ENCODE measurements around the gene THBD.

Gene THBD

GRCh38 chr20:23022849-23023248, 26.6 kb downstream of the THBD start:
- TF ChIP-seq CSDC2 (CRISPR knock-in tag; IDR thresholded peaks at IDR 0.05) = no peak
- TF ChIP-seq ZFP30 (CRISPR knock-in tag; IDR thresholded peaks at IDR 0.05) = no peak
- TF ChIP-seq CSRNP3 (CRISPR knock-in tag; IDR thresholded peaks at IDR 0.05) = no peak
- no peak for TF ChIP-seq RARB (CRISPR knock-in tag; IDR thresholded peaks at IDR 0.05)
- no peak for TF ChIP-seq TSHZ2 (CRISPR knock-in tag; IDR thresholded peaks at IDR 0.05)
- TF ChIP-seq GLIS3 (CRISPR knock-in tag; IDR thresholded peaks at IDR 0.05) = no peak
- TF ChIP-seq ZFP3 (CRISPR knock-in tag; IDR thresholded peaks at IDR 0.05) = no peak
- TF ChIP-seq PATZ1 (CRISPR knock-in tag; IDR thresholded peaks at IDR 0.05; ENCODE audit: borderline replicate concordance) = no peak
- no peak for TF ChIP-seq ZNF70 (CRISPR knock-in tag; IDR thresholded peaks at IDR 0.05)
- no peak for TF ChIP-seq ZNF565 (CRISPR knock-in tag; conservative IDR thresholded peaks at IDR 0.05; ENCODE audit: low read depth)
- ATAC-seq = no peak

GRCh38 chr20:23021951-23022350, 27.5 kb downstream of the THBD start:
- ATAC-seq = no peak
- TF ChIP-seq ZNF565 (CRISPR knock-in tag; conservative IDR thresholded peaks at IDR 0.05; ENCODE audit: low read depth) (no peak), TCF4 (CRISPR knock-in tag; IDR thresholded peaks at IDR 0.05; ENCODE audit: borderline replicate concordance) (no peak), ARNTL (CRISPR knock-in tag; IDR thresholded peaks at IDR 0.05; ENCODE audit: borderline replicate concordance, low read depth) (no peak), TSHZ2 (CRISPR knock-in tag; IDR thresholded peaks at IDR 0.05) (no peak), TOX (CRISPR knock-in tag; IDR thresholded peaks at IDR 0.05; ENCODE audit: borderline replicate concordance) (no peak), ESRRG (CRISPR knock-in tag; IDR thresholded peaks at IDR 0.05) (no peak), ZC3H10 (CRISPR knock-in tag; IDR thresholded peaks at IDR 0.05) (no peak), SNAI2 (CRISPR knock-in tag; IDR thresholded peaks at IDR 0.05) (no peak), BACH2 (CRISPR knock-in tag; IDR thresholded peaks at IDR 0.05; ENCODE audit: borderline replicate concordance) (no peak), RARB (CRISPR knock-in tag; IDR thresholded peaks at IDR 0.05) (no peak), ZNF70 (CRISPR knock-in tag; IDR thresholded peaks at IDR 0.05) (no peak), OSR1 (CRISPR knock-in tag; IDR thresholded peaks at IDR 0.05) (no peak), CSRNP3 (CRISPR knock-in tag; IDR thresholded peaks at IDR 0.05) (no peak), PATZ1 (CRISPR knock-in tag; IDR thresholded peaks at IDR 0.05; ENCODE audit: borderline replicate concordance) (no peak), GLIS3 (CRISPR knock-in tag; IDR thresholded peaks at IDR 0.05) (no peak), ISL1 (CRISPR knock-in tag; IDR thresholded peaks at IDR 0.05) (no peak), ZFP30 (CRISPR knock-in tag; IDR thresholded peaks at IDR 0.05) (no peak), CREB5 (CRISPR knock-in tag; IDR thresholded peaks at IDR 0.05; ENCODE audit: low read depth) (no peak)

Data from SK-N-SH treated with all-trans-retinoic acid at 6 μM for 48 hours (cell line).